HG02571 (cell line): ENCODE data around the gene SH2B2.

Experiments
- ATAC-seq: cut with Tn5 transposase; IDR thresholded peaks from one replicate; pipeline ENCODE4 v1.9.1; 2021; ENCODE audit warnings: mild to moderate bottlenecking, moderate library complexity; ENCODE audit not compliant: unreplicated experiment

The SH2B2 gene

GRCh38 chr7:102286237-102287110 is at the start of gene SH2B2:
TSS of gene SH2B2 (plus strand) at chr7:102286868. CDS start at chr7:102300551, 13,683 bp downstream.
- no peak for ATAC-seq

GRCh38 chr7:102239206-102239820 is 47.4 kb upstream of the SH2B2 start:
- ATAC-seq: no peak

- ATAC-seq: no peak
These were observed 45.2 kb upstream of the SH2B2 start for GRCh38 chr7:102241431-102241830.

GRCh38 chr7:102244601-102245000 is 42.1 kb upstream of the SH2B2 start:
- no peak for ATAC-seq

GRCh38 chr7:102248081-102248455 is 38.6 kb upstream of the SH2B2 start:
- no peak for ATAC-seq

- no peak for ATAC-seq
These were observed 37.9 kb upstream of the SH2B2 start for GRCh38 chr7:102248456-102249395.

- ATAC-seq: no peak
These were observed 34.9 kb upstream of the SH2B2 start for GRCh38 chr7:102251531-102252365.

GRCh38 chr7:102252366-102252982 is 34.2 kb upstream of the SH2B2 start:
- no peak for ATAC-seq

- no peak for ATAC-seq
These were observed 33.3 kb upstream of the SH2B2 start for GRCh38 chr7:102253066-102253972.

GRCh38 chr7:102253973-102254370 is 32.7 kb upstream of the SH2B2 start:
- ATAC-seq: no peak

- no peak for ATAC-seq
These were observed 32.1 kb upstream of the SH2B2 start for GRCh38 chr7:102254521-102254920.

GRCh38 chr7:102255501-102255900 is 31.2 kb upstream of the SH2B2 start:
- ATAC-seq: no peak

- ATAC-seq: no peak
These were observed 30.8 kb upstream of the SH2B2 start for GRCh38 chr7:102255916-102256315.

- ATAC-seq: no peak
These were observed 28.5 kb upstream of the SH2B2 start for GRCh38 chr7:102258073-102258748.

GRCh38 chr7:102258749-102259107 is 27.9 kb upstream of the SH2B2 start:
- ATAC-seq: no peak

- ATAC-seq: no peak
These were observed 25.8 kb upstream of the SH2B2 start for GRCh38 chr7:102260856-102261255.

GRCh38 chr7:102261451-102261850 is 25.2 kb upstream of the SH2B2 start:
- ATAC-seq: no peak

- ATAC-seq: no peak
These were observed 24.1 kb upstream of the SH2B2 start for GRCh38 chr7:102262546-102262945.
